Type B pancreatic cell (in vitro differentiated cells): ENCODE results near the gene RNF31. TPM values are rescaled to one million over a fixed set of nuclear protein-coding genes. Genes with fewer than 3 reads are reported as not detected.
A peak's percentile ranks its signal among the peaks of the same experiment; 100 is the strongest.

Experiments used
- DNase-seq: peaks from one replicate; pipeline ENCODE4 v3.0.0; 2021; ENCODE audit warnings: mixed read lengths; ENCODE audit not compliant: unreplicated experiment; ENCODE audit errors: extremely low spot score
- H3K27ac Mint-ChIP-seq: 2 replicates; pipeline ENCODE4 v1.8.0; 2021; ENCODE audit warnings: mild to moderate bottlenecking, mixed read lengths
- H3K27me3 Mint-ChIP-seq: 2 replicates; pipeline ENCODE4 v1.8.0; 2021; ENCODE audit warnings: mixed read lengths
- H3K36me3 Mint-ChIP-seq: 2 replicates; pipeline ENCODE4 v1.8.0; 2021; ENCODE audit warnings: mixed read lengths
- H3K4me1 Mint-ChIP-seq: one replicate; pipeline ENCODE4 v1.8.0; 2021; ENCODE audit warnings: mixed read lengths; ENCODE audit not compliant: unreplicated experiment
- H3K4me3 Mint-ChIP-seq: 2 replicates; pipeline ENCODE4 v1.8.0; 2021; ENCODE audit warnings: mild to moderate bottlenecking, mixed read lengths
- H3K9me3 Mint-ChIP-seq: 2 replicates; pipeline ENCODE4 v1.8.0; 2021; ENCODE audit warnings: mixed read lengths
- CTCF ChIP-seq: fragments of 200-600 bp; sonication (generic); conservative IDR thresholded peaks from 2 replicates; pipeline ENCODE4 v1.5.0; 2021; ENCODE audit warnings: antibody characterized with exemption, mild to moderate bottlenecking
- long read RNA-seq: library from polyadenylated mRNA; unstranded; transcript quantifications from one replicate; pipeline ENCODE4 v2.0.0, GENCODE V29; 2020
- total RNA-seq: library from RNA; stranded (reverse); gene quantifications from 2 replicates; pipeline ENCODE4 v1.2.1, GENCODE V29; 2021; ENCODE audit warnings: low replicate concordance

RNF31 gene
- 68.6 and 78.4 TPM in 2 replicates for total RNA-seq
- long read RNA-seq, partial matches to known transcripts, result 4 of 8 reads
- long read RNA-seq, other reads (novel, unspliced or antisense), result 0 of 8 reads

GRCh38 chr14:24146978-24147760, at the start of gene RNF31:
RNF31 (plus strand) TSS chr14:24147498; CDS start chr14:24147699, 201 bp downstream.
- Mint-ChIP-seq H3K36me3 (peaks cover 9% of the 10 kb centered on the region), H3K9me3 (no peaks in the 10 kb centered on the region), H3K4me3 (peak within 1 kb of the TSS; percentile 98), H3K27ac (peak within 1 kb of the TSS; percentile 92), H3K4me1 (peaks cover 32% of the 10 kb centered on the region), H3K27me3 (no peaks in the 10 kb centered on the region)
- TF ChIP-seq CTCF, result no peak
- DNase-seq, result peak; percentile 95

GRCh38 chr14:24098229-24098926, 48.9 kb upstream of the RNF31 start:
- H3K4me1 Mint-ChIP-seq, result peaks cover 18% of the 10 kb centered on the region
- no peak overlapping the region for H3K27ac Mint-ChIP-seq
- no peak overlapping the region for H3K4me3 Mint-ChIP-seq
- no peak for DNase-seq
- H3K36me3 Mint-ChIP-seq, result peaks cover 9% of the 10 kb centered on the region
- H3K27me3 Mint-ChIP-seq, result no peaks in the 10 kb centered on the region
- no peaks in the 10 kb centered on the region for H3K9me3 Mint-ChIP-seq
- TF ChIP-seq CTCF, result no peak

- DNase-seq, result no peak
- H3K4me1 Mint-ChIP-seq, result peaks cover 14% of the 10 kb centered on the region
- H3K9me3 Mint-ChIP-seq, result no peaks in the 10 kb centered on the region
- no peak overlapping the region for H3K4me3 Mint-ChIP-seq
- no peak for TF ChIP-seq CTCF
- no peak overlapping the region for H3K27ac Mint-ChIP-seq
- no peaks in the 10 kb centered on the region for H3K27me3 Mint-ChIP-seq
- peaks cover 9% of the 10 kb centered on the region for H3K36me3 Mint-ChIP-seq
Observed at GRCh38 chr14:24098927-24099813, 48.1 kb upstream of the RNF31 start.

- Mint-ChIP-seq H3K27ac (no peak overlapping the region), H3K36me3 (peaks cover 11% of the 10 kb centered on the region)
Observed at GRCh38 chr14:24100197-24100981, 46.9 kb upstream of the RNF31 start.

More at GRCh38 chr14:24100197-24100981, 46.9 kb upstream of the RNF31 start:
- TF ChIP-seq CTCF, result no peak
- H3K4me1 Mint-ChIP-seq, result peaks cover 8% of the 10 kb centered on the region
- no peaks in the 10 kb centered on the region for H3K9me3 Mint-ChIP-seq
- DNase-seq, result no peak
- H3K27me3 Mint-ChIP-seq, result no peaks in the 10 kb centered on the region
- no peak overlapping the region for H3K4me3 Mint-ChIP-seq
